ENCODE data around the gene HOXA4. TPM values are rescaled to one million over a fixed set of nuclear protein-coding genes. Genes with fewer than 3 reads are reported as not detected.

The HOXA4 gene
- total and polyA plus RNA-seq, 2 of the 8 experiments (the other 6 are each of a cell fraction or from before 2014, with no cell fraction given): not detected

DNA sequence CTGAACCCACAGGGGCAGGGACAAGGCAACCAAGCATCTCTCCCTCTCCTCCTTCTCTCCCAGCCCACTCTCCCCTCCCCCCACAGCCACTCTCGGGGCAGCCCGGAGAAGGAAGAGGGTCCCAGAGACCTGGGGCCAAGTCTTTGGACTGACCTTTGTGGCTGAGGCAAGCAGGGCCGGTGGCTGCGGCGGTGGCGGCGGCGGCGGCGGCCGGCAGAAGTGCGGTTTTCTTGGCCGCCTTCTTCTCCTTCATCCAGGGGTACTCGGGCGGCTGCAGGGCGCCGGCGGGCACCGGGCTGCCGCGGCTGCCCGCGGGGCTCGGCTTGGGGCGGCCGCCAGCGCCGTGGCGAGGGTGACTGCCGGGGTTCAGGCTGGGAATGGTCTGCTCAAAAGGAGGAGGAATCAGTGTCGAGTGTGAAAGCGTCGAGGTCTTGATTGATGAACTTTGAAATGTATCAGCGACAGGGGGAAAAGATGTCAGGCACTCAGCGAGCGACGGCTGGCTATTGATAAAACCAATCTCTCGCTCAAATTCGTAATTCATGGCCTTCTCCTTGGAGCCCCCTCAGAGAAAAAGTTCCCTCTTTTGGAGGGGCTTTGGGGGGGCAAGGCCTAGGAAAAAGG lies 28.5 kb downstream of the HOXA4 start:
- Histone ChIP-seq H3K27me3 (replicated peaks in 1 of 4; ENCODE audit: control insufficient read depth in 3 of 4, extremely low read depth in 1 of 4, insufficient read depth in 3 of 4, low read length in 3 of 4) (peaks cover 94 to 100% (median 98%) of the 10 kb centered on the region in 4 experiments), H4K8ac (ENCODE audit: extremely low read depth, insufficient read depth, low read length) (no peak overlapping the region), H4K20me1 (replicated peaks in 1 of 2; ENCODE audit: control insufficient read depth in 1 of 2, insufficient read depth in 2 of 2, low read length in 2 of 2) (peaks cover 20 to 38% of the 10 kb centered on the region in 2 experiments), H4K91ac (replicated peaks; ENCODE audit: insufficient read length, low read length) (no peak overlapping the region), H2AK5ac (ENCODE audit: low read depth, low read length) (no peak overlapping the region), H3K14ac (ENCODE audit: insufficient read length) (no peak overlapping the region), H2AFZ (ENCODE audit: low read length) (no peak overlapping the region), H3K56ac (replicated peaks; ENCODE audit: insufficient read length, low read depth, low read length) (no peak overlapping the region), H2BK5ac (ENCODE audit: low read depth, low read length) (no peak overlapping the region), H3K4me3 (ENCODE audit: extremely low read depth in 1 of 4, insufficient read depth in 2 of 4, low read depth in 3 of 4, low read length in 4 of 4) (no peak overlapping the region), H2BK120ac (replicated peaks; ENCODE audit: low read depth, low read length) (no peak overlapping the region), H3K4me2 (ENCODE audit: insufficient read depth in 1 of 2, low read depth in 2 of 2, low read length in 2 of 2) (peak overlapping the region in 1 of 2 experiments; percentile 69; a peak in 1 of 4 replicates), H3K23ac (ENCODE audit: insufficient read length) (no peak overlapping the region), H3K18ac (ENCODE audit: extremely low read depth, low read length) (no peak overlapping the region), H3K4me1 (replicated peaks in 1 of 4; ENCODE audit: control insufficient read depth in 3 of 4, insufficient read depth in 4 of 4, low read length in 3 of 4) (peaks cover 0 to 19% (median 14%) of the 10 kb centered on the region in 4 experiments; a peak in 6 of 7 replicates), H3K27ac (ENCODE audit: low read depth, low read length) (no peak overlapping the region), H4K5ac (ENCODE audit: insufficient read length, low read depth, low read length) (no peak overlapping the region), H3K79me1 (ENCODE audit: low read depth, low read length) (no peaks in the 10 kb centered on the region), H2BK15ac (ENCODE audit: low read length) (no peak overlapping the region), H2BK20ac (ENCODE audit: low read length) (no peak overlapping the region), H3K36me3 (ENCODE audit: control insufficient read depth in 2 of 4, insufficient read depth in 4 of 4, low read length in 3 of 4) (peaks cover 0 to 11% (median 0%) of the 10 kb centered on the region in 4 experiments; a peak in 1 of 8 replicates), H3K4ac (replicated peaks; ENCODE audit: insufficient read length, low read depth, low read length) (no peak overlapping the region), H3K23me2 (ENCODE audit: low read depth, low read length) (0 out of 2 replicates have a peak, but pooled peaks cover 1% of the 10 kb centered on the region), H3K9ac (replicated peaks in 1 of 4; ENCODE audit: extremely low read depth in 1 of 4, low read depth in 3 of 4, low read length in 3 of 4) (no peak overlapping the region), H3K79me2 (ENCODE audit: control insufficient read depth in 1 of 2, insufficient read depth in 2 of 2, low read length in 2 of 2) (no peaks in the 10 kb centered on the region), H2BK12ac (ENCODE audit: low read depth, low read length) (0 out of 2 replicates have a peak overlapping the region, but pooled peaks have one; percentile 17), H3K9me3 (ENCODE audit: insufficient read depth in 2 of 2, low read depth in 1 of 2, low read length in 1 of 2) (no peaks in the 10 kb centered on the region)
- WGBS, 2 experiments (ENCODE audit: extremely low coverage in 1 of 2, insufficient coverage in 1 of 2, insufficient read length in 1 of 2, insufficient replicate concordance in 2 of 2, low coverage in 1 of 2, low lambda C conversion rate in 2 of 2, missing lambda C conversion rate in 1 of 2): 5% methylated on average over 27 of the region's 39 CpGs; no CpG with 5 or more reads in 1 of the 2 experiments
- POLR2A ChIA-PET (ENCODE audit: partially characterized antibody): interaction anchor here (1.2 kb wide), 1 partner anchor 11 kb away, joined by 3 read pairs; no protein-coding TSS in a partner anchor
- DNase-seq (ENCODE audit: low read depth in 1 of 2, low spot score in 2 of 2): no peak
- CTCF ChIA-PET (ENCODE audit: partially characterized antibody): interaction anchor here (1.1 to 12.1 kb wide), 3 partner anchors 10 to 43 kb away, joined by 3 to 123 read pairs (median 4); partner anchors contain the start of genes HOXA5 and HOXA6
- no peak for FAIRE-seq
- TF ChIP-seq TEAD4 (IDR thresholded peaks at IDR 0.05; ENCODE audit: low read depth, low read length) (no peak), CHD2 (IDR thresholded peaks at IDR 0.05; ENCODE audit: low read length) (no peak), GABPA (IDR thresholded peaks at IDR 0.05; ENCODE audit: borderline replicate concordance, insufficient read depth, low read length) (no peak), TCF12 (IDR thresholded peaks at IDR 0.05; ENCODE audit: low read depth, low read length) (no peak), SAP30 (IDR thresholded peaks at IDR 0.05; ENCODE audit: insufficient read depth, insufficient replicate concordance, low read length) (no peak), KDM1A (IDR thresholded peaks at IDR 0.05; ENCODE audit: borderline replicate concordance, low read length) (no peak), BCL11A (IDR thresholded peaks at IDR 0.05; ENCODE audit: low read depth in 2 of 2, low read length in 2 of 2) (no peak), YY1 (IDR thresholded peaks at IDR 0.05; ENCODE audit: low read depth, low read length) (no peak), POLR2A (IDR thresholded peaks at IDR 0.05; ENCODE audit: control extremely low read depth in 1 of 2, low read depth in 2 of 2, low read length in 2 of 2) (no peak), POU5F1 (IDR thresholded peaks at IDR 0.05; ENCODE audit: low read depth, low read length) (no peak)
